Neural cell (in vitro differentiated cells): ENCODE data around the gene KIRREL3. TPM values are rescaled to one million over a fixed set of nuclear protein-coding genes. Genes with fewer than 3 reads are reported as not detected.

Experiments used
- H2AFZ ChIP-seq: fragments of 200-600, 300-800 bp; sonication (generic), shearing (Covaris generic); 2 replicates; pipeline ENCODE4 v1.6.0; 2014; ENCODE audit warnings: low read depth, mild to moderate bottlenecking, antibody characterized with exemption, low read length, moderate library complexity
- H3F3A ChIP-seq: fragments of 200-600 bp; shearing (Covaris generic); 2 replicates; pipeline ENCODE4 v1.6.1; 2016; ENCODE audit warnings: mild to moderate bottlenecking, moderate library complexity, mixed read lengths, antibody characterized with exemption, low read length; ENCODE audit not compliant: insufficient read depth, poor library complexity, severe bottlenecking
- H3K27ac ChIP-seq: fragments of 200-600, 300-800 bp; sonication (generic), shearing (Covaris generic); 2 replicates; pipeline ENCODE4 v1.5.1; 2014; ENCODE audit warnings: mild to moderate bottlenecking, low read length, moderate library complexity
- H3K27me3 ChIP-seq: fragments of 300-800, 200-600 bp; sonication (generic), shearing (Covaris generic); 2 replicates; pipeline ENCODE4 v1.6.0; 2014; ENCODE audit warnings: mild to moderate bottlenecking, low read depth, low read length, moderate library complexity; ENCODE audit not compliant: insufficient read depth
- H3K36me3 ChIP-seq: fragments of 300-800, 200-600 bp; sonication (generic), shearing (Covaris generic); 2 replicates; pipeline ENCODE4 v1.5.1; 2014; ENCODE audit warnings: mild to moderate bottlenecking, antibody characterized with exemption, low read length, moderate library complexity; ENCODE audit not compliant: insufficient read depth
- H3K4me2 ChIP-seq: fragments of 300-800, 200-600 bp; sonication (generic), shearing (Covaris generic); 2 replicates; pipeline ENCODE4 v1.6.0; 2014; ENCODE audit warnings: mild to moderate bottlenecking, low read length
- H3K4me3 ChIP-seq: fragments of 300-800, 200-600 bp; sonication (generic), shearing (Covaris generic); 2 replicates; pipeline ENCODE4 v1.5.1; 2014; ENCODE audit warnings: mild to moderate bottlenecking, low read length, moderate library complexity
- H3K79me2 ChIP-seq: fragments of 200-600 bp; shearing (Covaris generic); replicated peaks from 2 replicates; pipeline ENCODE4 v1.6.0; 2014; ENCODE audit warnings: mild to moderate bottlenecking, low read length, moderate library complexity; ENCODE audit not compliant: insufficient read depth
- H3K9ac ChIP-seq: fragments of 300-800, 200-600 bp; sonication (generic), shearing (Covaris generic); 2 replicates; pipeline ENCODE4 v1.6.1; 2016; ENCODE audit warnings: mild to moderate bottlenecking, low read length, mixed read lengths
- H3K9me2 ChIP-seq: fragments of 200-600 bp; shearing (Covaris generic); 2 replicates; pipeline ENCODE4 v1.6.1; 2016; ENCODE audit warnings: mild to moderate bottlenecking, low read length, mixed read lengths; ENCODE audit not compliant: insufficient read depth
- H3K9me3 ChIP-seq: fragments of 200-600, 300-800 bp; sonication (generic), shearing (Covaris generic); 2 replicates; pipeline ENCODE4 v1.6.1; 2016; ENCODE audit warnings: mild to moderate bottlenecking, mixed run types, low read length, moderate library complexity, mixed read lengths
- H4K20me1 ChIP-seq: fragments of 200-600 bp; shearing (Covaris generic); 2 replicates; pipeline ENCODE4 v1.6.1; 2016; ENCODE audit warnings: mild to moderate bottlenecking, mixed run types; ENCODE audit not compliant: insufficient read depth
- CTCF ChIP-seq: fragments of 450-650 bp; IDR thresholded peaks from 2 replicates; pipeline ENCODE4 v1.5.1; 2014; ENCODE audit warnings: antibody characterized with exemption, mild to moderate bottlenecking, moderate library complexity; ENCODE audit not compliant: poor library complexity, severe bottlenecking
- EP300 ChIP-seq: fragments of 450-650 bp; conservative IDR thresholded peaks from 2 replicates; pipeline ENCODE4 v1.6.1; 2014; ENCODE audit warnings: antibody characterized with exemption, mild to moderate bottlenecking, moderate library complexity; ENCODE audit not compliant: poor library complexity, severe bottlenecking
- EZH2 ChIP-seq: fragments of 200-600, 300-800 bp; shearing (Covaris generic), sonication (generic); IDR thresholded peaks from 2 replicates; pipeline ENCODE4 v1.6.1; 2014; ENCODE audit warnings: antibody characterized with exemption, low read length, borderline replicate concordance, mild to moderate bottlenecking; ENCODE audit not compliant: insufficient read depth, poor library complexity, severe bottlenecking
- MXI1 ChIP-seq: fragments of 450-650 bp; conservative IDR thresholded peaks from 2 replicates; pipeline ENCODE4 v1.6.1; 2014; ENCODE audit warnings: antibody characterized with exemption, mild to moderate bottlenecking; ENCODE audit not compliant: poor library complexity, severe bottlenecking
- POLR2AphosphoS5 ChIP-seq: IDR thresholded peaks from 2 replicates; pipeline ENCODE4 v1.6.1; 2012
- RAD21 ChIP-seq: fragments of 450-650 bp; conservative IDR thresholded peaks from 2 replicates; pipeline ENCODE4 v1.6.1; 2014; ENCODE audit warnings: antibody characterized with exemption, mild to moderate bottlenecking, moderate library complexity
- REST ChIP-seq: IDR thresholded peaks from 2 replicates; pipeline ENCODE4 v1.6.1; 2012; ENCODE audit warnings: borderline replicate concordance
- SMC3 ChIP-seq: fragments of 450-650 bp; conservative IDR thresholded peaks from 2 replicates; pipeline ENCODE4 v1.6.1; 2014; ENCODE audit warnings: antibody characterized with exemption, mild to moderate bottlenecking, moderate library complexity; ENCODE audit not compliant: poor library complexity
- TAF1 ChIP-seq: IDR thresholded peaks from 2 replicates; pipeline ENCODE4 v1.6.1; 2012; ENCODE audit warnings: low read depth
- polyA plus RNA-seq: library from polyadenylated mRNA; depleted of rRNA; stranded (reverse); fragments of >200 nt; gene quantifications from 2 replicates; pipeline ENCODE4 v1.2.3, GENCODE V29; 2014

KIRREL3 gene
- polyA plus RNA-seq, 1 donor from 2014 or later, result 23.8 TPM

- H3K79me2 ChIP-seq, result no peaks in the 10 kb centered on the region
- no peak for TF ChIP-seq EP300
- no peak for TF ChIP-seq REST
- TF ChIP-seq EZH2, result no peak
- TF ChIP-seq SMC3, result no peak
- no peak for TF ChIP-seq POLR2AphosphoS5
- no peak for TF ChIP-seq MXI1
- no peak for TF ChIP-seq TAF1
- no peak for TF ChIP-seq CTCF
- no peak for TF ChIP-seq RAD21
- no peaks in the 10 kb centered on the region for H3K36me3 ChIP-seq
- H3K27ac ChIP-seq, result no peak overlapping the region
- H3K9me3 ChIP-seq, result no peaks in the 10 kb centered on the region
- no peaks in the 10 kb centered on the region for H3K27me3 ChIP-seq
- no peaks in the 10 kb centered on the region for H4K20me1 ChIP-seq
- no peak overlapping the region for H3K9ac ChIP-seq
- H2AFZ ChIP-seq, result no peak overlapping the region
- no peak overlapping the region for H3K4me3 ChIP-seq
- no peaks in the 10 kb centered on the region for H3F3A ChIP-seq
- no peak overlapping the region for H3K4me2 ChIP-seq
- H3K9me2 ChIP-seq, result no peaks in the 10 kb centered on the region
Measured at GRCh38 chr11:126742582-126742981, 258.0 kb downstream of the KIRREL3 start.

GRCh38 chr11:126740846-126741245 is 259.7 kb downstream of the KIRREL3 start:
- Histone ChIP-seq H3K4me3 (no peak overlapping the region), H3F3A (no peaks in the 10 kb centered on the region), H3K79me2 (no peaks in the 10 kb centered on the region), H3K4me2 (no peak overlapping the region), H3K27me3 (no peaks in the 10 kb centered on the region), H3K27ac (no peak overlapping the region), H3K9me2 (no peaks in the 10 kb centered on the region), H4K20me1 (no peaks in the 10 kb centered on the region), H2AFZ (no peak overlapping the region), H3K9ac (no peak overlapping the region), H3K36me3 (no peaks in the 10 kb centered on the region), H3K9me3 (no peaks in the 10 kb centered on the region)
- TF ChIP-seq CTCF, result no peak
- TF ChIP-seq RAD21, result no peak
- no peak for TF ChIP-seq EP300
- TF ChIP-seq EZH2, result no peak
- peak; percentile 50 for TF ChIP-seq REST
- TF ChIP-seq TAF1, result no peak
- no peak for TF ChIP-seq POLR2AphosphoS5
